NB4 (cell line): ENCODE data around the gene UBE2U.

Experiments
- DNase-seq: peaks from one replicate; pipeline ENCODE4 v3.0.0; 2010; ENCODE audit warnings: low read depth
- H3K4me3 ChIP-seq: one replicate; pipeline ENCODE4 v1.5.1; 2011; ENCODE audit warnings: mild to moderate bottlenecking, low read depth, low read length, moderate library complexity
- MYC ChIP-seq: IDR thresholded peaks from 2 replicates; pipeline ENCODE4 v1.6.1; 2011; ENCODE audit warnings: low read depth, low read length
- POLR2A ChIP-seq: IDR thresholded peaks from 2 replicates; pipeline ENCODE4 v1.6.1; 2011; ENCODE audit warnings: mild to moderate bottlenecking; ENCODE audit not compliant: insufficient read length; ENCODE audit errors: extremely low read depth
- TF ChIP-seq, protein P1 (sequence below): IDR thresholded peaks from one replicate; pipeline ENCODE4 v1.5.1; 2012; ENCODE audit warnings: low read depth, low read length
- TF ChIP-seq, protein P2 (sequence below): IDR thresholded peaks from 2 replicates; pipeline ENCODE4 v1.6.1; 2011; ENCODE audit warnings: low read depth, low read length

UBE2U gene

GRCh38 chr1:64163970-64164369 is 39.5 kb upstream of the UBE2U start:
- no peak for DNase-seq
- no peak overlapping the region for H3K4me3 ChIP-seq
- TF ChIP-seq, protein P1, sequence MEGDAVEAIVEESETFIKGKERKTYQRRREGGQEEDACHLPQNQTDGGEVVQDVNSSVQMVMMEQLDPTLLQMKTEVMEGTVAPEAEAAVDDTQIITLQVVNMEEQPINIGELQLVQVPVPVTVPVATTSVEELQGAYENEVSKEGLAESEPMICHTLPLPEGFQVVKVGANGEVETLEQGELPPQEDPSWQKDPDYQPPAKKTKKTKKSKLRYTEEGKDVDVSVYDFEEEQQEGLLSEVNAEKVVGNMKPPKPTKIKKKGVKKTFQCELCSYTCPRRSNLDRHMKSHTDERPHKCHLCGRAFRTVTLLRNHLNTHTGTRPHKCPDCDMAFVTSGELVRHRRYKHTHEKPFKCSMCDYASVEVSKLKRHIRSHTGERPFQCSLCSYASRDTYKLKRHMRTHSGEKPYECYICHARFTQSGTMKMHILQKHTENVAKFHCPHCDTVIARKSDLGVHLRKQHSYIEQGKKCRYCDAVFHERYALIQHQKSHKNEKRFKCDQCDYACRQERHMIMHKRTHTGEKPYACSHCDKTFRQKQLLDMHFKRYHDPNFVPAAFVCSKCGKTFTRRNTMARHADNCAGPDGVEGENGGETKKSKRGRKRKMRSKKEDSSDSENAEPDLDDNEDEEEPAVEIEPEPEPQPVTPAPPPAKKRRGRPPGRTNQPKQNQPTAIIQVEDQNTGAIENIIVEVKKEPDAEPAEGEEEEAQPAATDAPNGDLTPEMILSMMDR: no peak
- TF ChIP-seq POLR2A (no peak), MYC (no peak)
- TF ChIP-seq, protein P2, sequence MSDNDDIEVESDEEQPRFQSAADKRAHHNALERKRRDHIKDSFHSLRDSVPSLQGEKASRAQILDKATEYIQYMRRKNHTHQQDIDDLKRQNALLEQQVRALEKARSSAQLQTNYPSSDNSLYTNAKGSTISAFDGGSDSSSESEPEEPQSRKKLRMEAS: no peak

GRCh38 chr1:64166629-64167028 is 36.8 kb upstream of the UBE2U start:
- TF ChIP-seq MYC (no peak), POLR2A (no peak)
- TF ChIP-seq, protein P2: no peak
- TF ChIP-seq, protein P1: no peak
- no peak for DNase-seq
- H3K4me3 ChIP-seq: no peak overlapping the region

DNA sequence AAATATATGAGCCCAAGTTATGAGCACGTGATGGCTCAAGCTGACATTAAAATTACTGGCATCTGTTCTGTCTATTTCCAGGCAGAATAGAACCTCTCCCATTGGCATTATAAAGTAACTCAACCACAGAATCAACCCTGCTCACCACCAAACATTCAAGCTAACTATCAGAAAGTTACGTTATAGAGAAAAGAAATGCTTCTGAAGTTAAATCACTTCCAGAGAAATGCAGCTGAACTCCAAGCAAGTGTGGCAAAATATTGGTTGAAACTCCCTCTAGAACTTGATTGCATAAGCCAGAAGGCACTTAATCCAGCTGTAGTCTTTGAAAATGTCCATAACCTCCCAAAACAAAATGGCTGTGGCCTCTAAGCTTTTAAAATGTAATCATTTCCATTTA is 36.2 kb upstream of the UBE2U start:
- no peak for TF ChIP-seq MYC
- TF ChIP-seq, protein P2: no peak
- TF ChIP-seq, protein P1: no peak
- no peak for TF ChIP-seq POLR2A
- H3K4me3 ChIP-seq: no peak overlapping the region
- DNase-seq: no peak

DNA sequence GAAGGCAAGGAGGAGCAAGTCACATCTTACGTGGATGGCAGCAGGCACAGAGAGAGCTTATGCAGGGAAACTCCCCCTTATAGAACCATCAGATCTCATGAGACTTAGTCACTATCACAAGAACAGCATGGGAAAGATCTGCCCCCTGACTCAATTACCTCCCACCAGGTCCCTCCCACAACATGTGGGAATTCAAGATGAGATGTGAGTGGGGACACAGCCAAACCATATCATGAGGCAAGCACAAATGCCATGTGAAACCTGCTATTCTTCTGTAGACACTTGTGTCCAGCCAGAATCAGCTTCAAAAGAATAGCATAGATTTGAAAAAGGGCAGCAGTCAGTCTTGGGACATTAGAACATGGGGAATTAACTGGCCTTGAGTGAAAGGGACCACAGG is 32.2 kb upstream of the UBE2U start:
- peak; percentile 5 for DNase-seq
- TF ChIP-seq, protein P2: no peak
- TF ChIP-seq, protein P1: no peak
- TF ChIP-seq MYC (no peak), POLR2A (no peak)
- H3K4me3 ChIP-seq: no peak overlapping the region

- TF ChIP-seq MYC (no peak), POLR2A (no peak)
- TF ChIP-seq, protein P1: no peak
- TF ChIP-seq, protein P2: no peak
- DNase-seq: peak; percentile 86
- no peak overlapping the region for H3K4me3 ChIP-seq
Measured at GRCh38 chr1:64171797-64172281, 31.6 kb upstream of the UBE2U start.
